H1 (cell line): ENCODE data around the gene BMAL2. TPM values are rescaled to one million over a fixed set of nuclear protein-coding genes. Genes with fewer than 3 reads are reported as not detected.

Experiments
- CTCF ChIA-PET: fragments of 300-600 bp; sonication (Branson Sonifier 250); formaldehyde crosslinking; loops from one replicate; lab custom pipeline; 2021; ENCODE audit not compliant: partially characterized antibody; lab: Charles Lee
- POLR2A ChIA-PET: fragments of 300-600 bp; sonication (Branson Sonifier 250); formaldehyde crosslinking; loops from one replicate; lab custom pipeline; 2021; ENCODE audit warnings: inconsistent platforms; ENCODE audit not compliant: partially characterized antibody; lab: Charles Lee
- DNase-seq, 2 experiments: peaks; one replicate each; pipeline versions ENCODE4 v3.0.0 to v3.0.0-alpha.2; 2010 to 2022; ENCODE audit warnings: low spot score in 2 of 2, low read depth in 1 of 2, mixed read lengths in 1 of 2
- FAIRE-seq: peaks from 2 replicates; lab custom pipeline; 2011; peaks lifted over from hg19 to GRCh38; lab: Jason Lieb, UNC
- H2AFZ ChIP-seq: 2 replicates; pipeline ENCODE4 v1.8.1; 2012; ENCODE audit warnings: low read length, inconsistent platforms
- H2AK5ac ChIP-seq: 2 replicates; pipeline ENCODE4 v1.6.1; 2013; ENCODE audit warnings: low read depth, low read length
- H2BK120ac ChIP-seq: replicated peaks from 2 replicates; pipeline ENCODE3; 2013; ENCODE audit warnings: low read depth, low read length, inconsistent platforms
- H2BK12ac ChIP-seq: 2 replicates; pipeline ENCODE4 v1.6.1; 2013; ENCODE audit warnings: low read depth, low read length
- H2BK15ac ChIP-seq: 2 replicates; pipeline ENCODE4 v1.6.1; 2013; ENCODE audit warnings: low read length
- H2BK20ac ChIP-seq: 2 replicates; pipeline ENCODE4 v1.6.1; 2013; ENCODE audit warnings: low read length
- H2BK5ac ChIP-seq: 2 replicates; pipeline ENCODE4 v1.6.1; 2013; ENCODE audit warnings: low read depth, low read length
- H3K14ac ChIP-seq: 2 replicates; pipeline ENCODE4 v1.6.1; 2013; ENCODE audit warnings: inconsistent platforms; ENCODE audit not compliant: insufficient read length
- H3K18ac ChIP-seq: 2 replicates; pipeline ENCODE4 v1.6.1; 2013; ENCODE audit warnings: low read length; ENCODE audit errors: extremely low read depth
- H3K23ac ChIP-seq: 2 replicates; pipeline ENCODE4 v1.6.1; 2013; ENCODE audit warnings: inconsistent platforms; ENCODE audit not compliant: insufficient read length
- H3K23me2 ChIP-seq: 2 replicates; pipeline ENCODE4 v1.6.1; 2013; ENCODE audit warnings: low read depth, low read length
- H3K27ac ChIP-seq: 2 replicates; pipeline ENCODE4 v1.6.1; 2011; ENCODE audit warnings: low read depth, low read length, inconsistent platforms
- H3K27me3 ChIP-seq, 4 experiments: replicated peaks in 1 of 4; 1 replicate in 1 of 4; 2 replicates in 3 of 4; pipeline versions ENCODE4 v1.6.1 to v1.8.1; 2011 to 2013; ENCODE audit warnings: low read length in 3 of 4, mild to moderate bottlenecking in 3 of 4, inconsistent platforms in 2 of 4, mixed read lengths in 2 of 4, moderate library complexity in 1 of 4; ENCODE audit not compliant: control insufficient read depth in 3 of 4, insufficient read depth in 3 of 4; ENCODE audit errors: extremely low read depth in 1 of 4
- H3K36me3 ChIP-seq, 4 experiments: 2 replicates each; pipeline versions ENCODE4 v1.6.1 to v1.8.1; 2011 to 2013; ENCODE audit warnings: mild to moderate bottlenecking in 4 of 4, low read length in 3 of 4, moderate library complexity in 2 of 4, control low read depth in 1 of 4, inconsistent platforms in 1 of 4; ENCODE audit not compliant: insufficient read depth in 4 of 4, control insufficient read depth in 2 of 4
- H3K4ac ChIP-seq: replicated peaks from 2 replicates; pipeline ENCODE3; 2013; ENCODE audit warnings: low read length, low read depth, mixed read lengths, inconsistent platforms; ENCODE audit not compliant: insufficient read length
- H3K4me1 ChIP-seq, 4 experiments: replicated peaks in 1 of 4; 1 replicate in 1 of 4; 2 replicates in 3 of 4; pipeline versions ENCODE4 v1.6.1 to v1.8.1; 2011 to 2013; ENCODE audit warnings: low read length in 3 of 4, inconsistent platforms in 2 of 4, mixed read lengths in 1 of 4; ENCODE audit not compliant: insufficient read depth in 4 of 4, control insufficient read depth in 3 of 4
- H3K4me2 ChIP-seq, 2 experiments: 2 replicates each; pipeline versions ENCODE4 v1.6.1 to v1.8.1; 2011 to 2013; ENCODE audit warnings: low read depth in 2 of 2, low read length in 2 of 2, control low read depth in 1 of 2, inconsistent platforms in 1 of 2, mild to moderate bottlenecking in 1 of 2; ENCODE audit not compliant: insufficient read depth in 1 of 2
- H3K4me3 ChIP-seq, 4 experiments: fragments of 200-600, 300-600 bp in 1 of 4; sonication (generic), shearing (Covaris generic), sonication (Bioruptor Twin) in 1 of 4; 2 replicates each; pipeline versions ENCODE4 v1.5.1 to v1.8.1; 2011 to 2016; ENCODE audit warnings: low read length in 4 of 4, low read depth in 3 of 4, control low read depth in 2 of 4, inconsistent platforms in 2 of 4, mild to moderate bottlenecking in 2 of 4, mixed read lengths in 1 of 4, moderate library complexity in 1 of 4; ENCODE audit not compliant: insufficient read depth in 2 of 4; ENCODE audit errors: extremely low read depth in 1 of 4
- H3K56ac ChIP-seq: replicated peaks from 2 replicates; pipeline ENCODE3; 2013; ENCODE audit warnings: low read depth, mild to moderate bottlenecking, mixed read lengths, low read length, inconsistent platforms; ENCODE audit not compliant: insufficient read length
- H3K79me1 ChIP-seq: 2 replicates; pipeline ENCODE4 v1.6.1; 2013; ENCODE audit warnings: low read depth, low read length, control low read depth
- H3K79me2 ChIP-seq, 2 experiments: 2 replicates each; pipeline versions ENCODE4 v1.6.1 to v1.8.1; 2012 to 2013; ENCODE audit warnings: low read length in 2 of 2, mild to moderate bottlenecking in 2 of 2, inconsistent platforms in 1 of 2; ENCODE audit not compliant: insufficient read depth in 2 of 2, control insufficient read depth in 1 of 2
- H3K9ac ChIP-seq, 4 experiments: replicated peaks in 1 of 4; 1 replicate in 1 of 4; 2 replicates in 3 of 4; pipeline versions ENCODE4 v1.6.1 to v1.8.1; 2011 to 2013; ENCODE audit warnings: low read depth in 3 of 4, low read length in 3 of 4, control low read depth in 2 of 4, mild to moderate bottlenecking in 2 of 4, moderate library complexity in 2 of 4, inconsistent platforms in 1 of 4; ENCODE audit errors: extremely low read depth in 1 of 4
- H3K9me3 ChIP-seq, 2 experiments: 2 replicates each; pipeline versions ENCODE4 v1.6.1 to v1.8.1; 2012 to 2013; ENCODE audit warnings: mild to moderate bottlenecking in 2 of 2, moderate library complexity in 2 of 2, control low read depth in 1 of 2, inconsistent platforms in 1 of 2, low read depth in 1 of 2, low read length in 1 of 2, mixed read lengths in 1 of 2; ENCODE audit not compliant: insufficient read depth in 2 of 2
- H4K20me1 ChIP-seq, 2 experiments: replicated peaks in 1 of 2; 2 replicates each; pipeline versions ENCODE3 to v1.8.1; 2011 to 2013; ENCODE audit warnings: inconsistent platforms in 2 of 2, low read length in 2 of 2, mild to moderate bottlenecking in 1 of 2; ENCODE audit not compliant: insufficient read depth in 2 of 2, control insufficient read depth in 1 of 2
- H4K5ac ChIP-seq: 2 replicates; pipeline ENCODE4 v1.6.1; 2013; ENCODE audit warnings: low read length, low read depth, mixed read lengths, inconsistent platforms; ENCODE audit not compliant: insufficient read length
- H4K8ac ChIP-seq: 2 replicates; pipeline ENCODE4 v1.8.0; 2013; ENCODE audit warnings: mild to moderate bottlenecking, moderate library complexity, low read length, inconsistent platforms; ENCODE audit not compliant: insufficient read depth; ENCODE audit errors: extremely low read depth
- H4K91ac ChIP-seq: replicated peaks from 2 replicates; pipeline ENCODE3; 2013; ENCODE audit warnings: low read length, mixed read lengths, inconsistent platforms; ENCODE audit not compliant: insufficient read length
- BCL11A ChIP-seq, 2 experiments: IDR thresholded peaks; one replicate each; pipeline ENCODE4 v1.6.1; 2011; ENCODE audit warnings: low read depth in 2 of 2, low read length in 2 of 2, mild to moderate bottlenecking in 2 of 2
- CEBPB ChIP-seq: IDR thresholded peaks from 2 replicates; pipeline ENCODE4 v1.6.1; 2012; ENCODE audit warnings: low read depth, low read length
- CTBP2 ChIP-seq: IDR thresholded peaks from 2 replicates; pipeline ENCODE4 v1.7.0; 2011; ENCODE audit warnings: borderline replicate concordance, mild to moderate bottlenecking, moderate library complexity, mixed read lengths, low read length; ENCODE audit not compliant: insufficient read depth, insufficient read length
- E2F6 ChIP-seq: IDR thresholded peaks from 2 replicates; pipeline ENCODE4 v1.6.1; 2012; ENCODE audit warnings: inconsistent platforms
- EGR1 ChIP-seq: IDR thresholded peaks from 2 replicates; pipeline ENCODE4 v1.6.1; 2011; ENCODE audit warnings: low read depth, low read length, borderline replicate concordance
- EP300 ChIP-seq, 2 experiments: IDR thresholded peaks; 1 replicate in 1 of 2; 2 replicates in 1 of 2; pipeline ENCODE4 v1.6.1; 2011 to 2012; ENCODE audit warnings: low read depth in 2 of 2, low read length in 2 of 2, mild to moderate bottlenecking in 2 of 2, borderline replicate concordance in 1 of 2, inconsistent platforms in 1 of 2, moderate library complexity in 1 of 2
- HDAC2 ChIP-seq, 2 experiments: fragments of 300-600 bp in 1 of 2; sonication (generic) in 1 of 2; IDR thresholded peaks; 2 replicates each; pipeline ENCODE4 v1.6.1; 2011 to 2012; ENCODE audit warnings: low read depth in 2 of 2, low read length in 2 of 2, mild to moderate bottlenecking in 2 of 2, moderate library complexity in 2 of 2, borderline replicate concordance in 1 of 2, inconsistent platforms in 1 of 2
- KDM5A ChIP-seq: fragments of 200-600 bp; IDR thresholded peaks from 2 replicates; pipeline ENCODE4 v1.7.1; 2012; ENCODE audit warnings: mild to moderate bottlenecking, low read length, inconsistent platforms, mixed read lengths
- MAFK ChIP-seq: IDR thresholded peaks from 2 replicates; pipeline ENCODE4 v1.6.1; 2012; ENCODE audit warnings: low read depth, mild to moderate bottlenecking, improper control_type of control experiment, low read length
- NANOG ChIP-seq: IDR thresholded peaks from 2 replicates; pipeline ENCODE4 v1.6.1; 2011; ENCODE audit warnings: low read length, low read depth, mild to moderate bottlenecking, inconsistent platforms; ENCODE audit not compliant: insufficient read depth, poor library complexity, severe bottlenecking
- SIX5 ChIP-seq: IDR thresholded peaks from 2 replicates; pipeline ENCODE4 v1.6.1; 2011; ENCODE audit warnings: mild to moderate bottlenecking, low read depth, low read length
- TBP ChIP-seq: IDR thresholded peaks from 2 replicates; pipeline ENCODE4 v1.6.1; 2011; ENCODE audit warnings: low read depth, low read length, improper control_type of control experiment
- WGBS, 2 experiments: shearing (Covaris generic) in 1 of 2; methylation state at CpG; one replicate each; pipeline versions ENCODE4 v1.1.6 to v1.1.7; 2013 to 2015; ENCODE audit warnings: low lambda C conversion rate in 2 of 2, mixed read lengths in 2 of 2, inconsistent platforms in 1 of 2, low coverage in 1 of 2, missing lambda C conversion rate in 1 of 2; ENCODE audit not compliant: insufficient replicate concordance in 2 of 2, insufficient coverage in 1 of 2, insufficient read length in 1 of 2; ENCODE audit errors: extremely low coverage in 1 of 2, missing lambda C conversion rate in 1 of 2; 5-methylcytosine and 5-hydroxymethylcytosine counted together
- polyA plus RNA-seq, 7 experiments: library from polyadenylated mRNA; depleted of rRNA in 3 of 7; stranded (reverse) in 5 of 7; unstranded in 2 of 7; fragments of >200 nt in 5 of 7; fragments of 200-250 nt in 2 of 7; gene quantifications; 1 replicate in 5 of 7; 2 replicates in 1 of 7; 4 replicates in 1 of 7; pipeline versions ENCODE4 v1.2.1 to v1.2.3, GENCODE V29; 2011 to 2013; ENCODE audit warnings: missing spikeins in 2 of 7, mixed read lengths in 2 of 7
- total RNA-seq: library from RNA; stranded (reverse); fragmentation: NEBNext Ultra II Directional; extraction: Animal tissue kit (Norgen Biotek cat#: 25700); gene quantifications from 2 replicates; pipeline ENCODE4 v1.2.1, GENCODE V29; 2021

Gene BMAL2
- total and polyA plus RNA-seq, 2 of the 8 experiments (the other 6 are each of a cell fraction or from before 2014, with no cell fraction given) = 3.2 to 20.6 TPM

- Histone ChIP-seq H3K27me3 (no peaks in the 10 kb centered on the region), H2BK5ac (no peak overlapping the region), H3K4ac (no peak overlapping the region), H3K4me3 (no peak overlapping the region), H3K9ac (no peak overlapping the region), H3K79me2 (peaks cover 0 to 2% of the 10 kb centered on the region in 2 experiments; a peak in 1 of 4 replicates), H3K14ac (no peak overlapping the region), H3K4me1 (0 out of 7 replicates have a peak, but pooled peaks cover 0 to 2% (median 0%) of the 10 kb centered on the region in 4 experiments), H2BK120ac (no peak overlapping the region), H4K5ac (no peak overlapping the region), H3K79me1 (no peaks in the 10 kb centered on the region; the same call in 1 of the 2 replicates), H4K91ac (no peak overlapping the region), H2AK5ac (no peak overlapping the region), H3K27ac (no peak overlapping the region), H3K36me3 (no peaks in the 10 kb centered on the region), H2BK15ac (no peak overlapping the region), H3K23me2 (no peaks in the 10 kb centered on the region), H4K8ac (no peak overlapping the region), H4K20me1 (no peaks in the 10 kb centered on the region), H3K4me2 (no peak overlapping the region), H2BK12ac (no peak overlapping the region), H3K9me3 (no peaks in the 10 kb centered on the region), H2BK20ac (no peak overlapping the region), H3K23ac (no peak overlapping the region), H3K18ac (no peak overlapping the region), H2AFZ (no peak overlapping the region), H3K56ac (no peak overlapping the region)
- WGBS, 2 experiments = 92% methylated on average over 2 of the region's 2 CpGs; no CpG with 5 or more reads in 1 of the 2 experiments
- no peak for FAIRE-seq
- no peak for DNase-seq
- CTCF ChIA-PET = interaction anchor here (0.7 kb wide), 1 partner anchor 237 kb away, joined by 3 read pairs; no protein-coding TSS in a partner anchor
- POLR2A ChIA-PET = no interaction called here
- no peak for TF ChIP-seq NANOG
- TF ChIP-seq E2F6 = no peak
- no peak for TF ChIP-seq CEBPB
- no peak for TF ChIP-seq EP300 (IDR thresholded peaks at IDR 0.05; ENCODE audit: borderline replicate concordance in 1 of 2, low read depth in 2 of 2, low read length in 2 of 2)
- no peak for TF ChIP-seq MAFK
- TF ChIP-seq EGR1 = no peak
- TF ChIP-seq BCL11A (IDR thresholded peaks at IDR 0.05; ENCODE audit: low read depth in 2 of 2, low read length in 2 of 2) = no peak
- no peak for TF ChIP-seq KDM5A
- no peak for TF ChIP-seq HDAC2 (IDR thresholded peaks at IDR 0.05; ENCODE audit: borderline replicate concordance in 1 of 2, low read depth in 2 of 2, low read length in 2 of 2)
- TF ChIP-seq TBP = no peak
- TF ChIP-seq SIX5 = no peak
- TF ChIP-seq CTBP2 = no peak
Measured at GRCh38 chr12:27361372-27361771, 28.7 kb downstream of the BMAL2 start.
